ENCODE results near the gene AMZ2. TPM values are rescaled to one million over a fixed set of nuclear protein-coding genes. Genes with fewer than 3 reads are reported as not detected.
"Not testable (repeated sequence)": the region's sequence is repeated elsewhere in the genome, so short reads cannot be mapped to it uniquely, and the experiment has no call there.

AMZ2 gene
- total and polyA plus RNA-seq, 7 experiments from 2014 or later = 47.6 to 103 (median 79.5) TPM

DNA sequence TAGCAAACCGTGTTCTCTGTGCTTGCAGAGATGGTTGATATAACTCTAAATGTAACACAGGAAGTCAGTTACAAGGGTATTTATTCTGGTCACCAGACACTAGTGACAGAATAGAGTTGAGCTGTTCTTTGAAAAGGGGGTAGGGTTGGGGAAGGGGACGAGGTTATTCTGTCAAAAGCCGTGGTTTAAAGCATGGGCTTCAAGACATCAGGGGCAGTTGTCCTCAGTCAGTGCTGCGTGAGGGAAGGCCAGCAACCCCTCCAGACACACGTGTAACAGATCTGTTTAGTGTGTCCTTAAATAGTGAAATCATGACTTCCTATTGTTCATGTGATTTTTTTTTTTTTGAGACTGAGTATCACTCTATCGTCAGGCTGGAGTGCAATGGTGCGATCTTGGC is 5.6 kb downstream of the AMZ2 start:
- Histone ChIP-seq H3K4me1 (ENCODE audit: control insufficient read depth in 2 of 2, insufficient read depth in 2 of 2, low read length in 2 of 2) (peaks cover 71 to 91% of the 10 kb centered on the region in 2 donors), H3K27ac (ENCODE audit: low read depth, low read length) (peak overlapping the region; percentile 36), H3K4me3 (ENCODE audit: low read length) (peak overlapping the region; percentile 23), H3K36me3 (ENCODE audit: control insufficient read depth in 2 of 3, insufficient read depth in 3 of 3, low read length in 3 of 3) (peaks cover 3 to 14% (median 6%) of the 10 kb centered on the region in 3 experiments)
- Mint-ChIP-seq H3K4me1 (peaks cover 40 to 87% (median 73%) of the 10 kb centered on the region in 7 donors), H3K36me3 (peaks cover 0 to 45% (median 5%) of the 10 kb centered on the region in 5 donors), H3K4me3 (peak overlapping the region in 9 of 10 donors; percentile 14 to 57 (median 45)), H3K27ac (peak overlapping the region; percentile 72 to 93 (median 91))
- DNase-seq = peak in 1 of 9 donors; percentile 18
- peak; percentile 68 for ATAC-seq
- intact Hi-C loops (cut with micrococcal nuclease); H3K27me3 Mint-ChIP-seq; H3K27me3 ChIP-seq (ENCODE audit: control insufficient read depth in 2 of 2, insufficient read depth in 2 of 2, low read length in 2 of 2); H3K9me3 Mint-ChIP-seq; H3K9me3 ChIP-seq (ENCODE audit: control insufficient read depth in 2 of 3, low read length in 3 of 3): not testable (repeated sequence)
- ChIA-PET CTCF (interaction anchor here (0.6 to 1.8 kb wide), 2 partner anchors 10 to 179 kb away, joined by 3 to 5 read pairs; no protein-coding TSS in a partner anchor), POLR2A (interaction anchor here (1.3 to 3.2 kb wide), 2 partner anchors 38 to 48 kb away, joined by 5 to 13 read pairs; partner anchors contain the start of genes ARSG and SLC16A6)

DNA sequence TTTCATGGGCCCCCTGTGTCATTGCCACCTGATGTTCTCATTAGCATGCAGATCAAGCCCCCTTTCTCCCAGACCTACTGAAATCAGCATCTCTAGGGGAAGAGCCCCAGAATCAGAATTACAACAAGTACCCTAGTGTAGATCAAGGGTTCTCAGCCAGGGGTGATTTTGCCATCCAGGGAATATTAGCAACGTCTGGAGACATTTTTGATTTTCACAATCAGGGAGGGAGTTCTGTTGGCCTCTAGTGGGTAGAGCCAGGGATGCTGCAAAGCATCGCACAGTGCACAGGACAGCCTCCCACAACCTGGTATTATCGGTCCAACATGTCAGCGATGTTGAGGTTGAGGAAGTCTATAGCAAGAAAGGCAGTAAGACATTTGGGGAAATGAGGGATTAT is 7.3 kb downstream of the AMZ2 start:
- no peak for DNase-seq
- CTCF ChIA-PET = interaction anchor here (0.6 to 2.0 kb wide), 4 partner anchors 32 to 82 kb away, joined by 3 to 6 read pairs (median 4); no protein-coding TSS in a partner anchor
- peaks cover 0 to 1% (median 0%) of the 10 kb centered on the region in 11 donors for H3K9me3 Mint-ChIP-seq
- peaks cover 38 to 84% (median 70%) of the 10 kb centered on the region in 7 donors for H3K4me1 Mint-ChIP-seq
- H3K36me3 Mint-ChIP-seq = peaks cover 0 to 43% (median 5%) of the 10 kb centered on the region in 5 donors
- Histone ChIP-seq H3K36me3 (ENCODE audit: control insufficient read depth in 2 of 3, insufficient read depth in 3 of 3, low read length in 3 of 3) (peaks cover 3 to 13% (median 6%) of the 10 kb centered on the region in 3 experiments), H3K27me3 (ENCODE audit: control insufficient read depth in 2 of 2, insufficient read depth in 2 of 2, low read length in 2 of 2) (no peaks in the 10 kb centered on the region), H3K4me1 (ENCODE audit: control insufficient read depth in 2 of 2, insufficient read depth in 2 of 2, low read length in 2 of 2) (peaks cover 71 to 88% of the 10 kb centered on the region in 2 donors), H3K27ac (ENCODE audit: low read depth, low read length) (peak overlapping the region; percentile 92), H3K9me3 (ENCODE audit: control insufficient read depth in 2 of 3, low read length in 3 of 3) (no peaks in the 10 kb centered on the region), H3K4me3 (ENCODE audit: low read length) (peak overlapping the region; percentile 7)
- peak overlapping the region in 8 of 10 donors; percentile 11 to 70 (median 61) for H3K4me3 Mint-ChIP-seq
- no peak for ATAC-seq
- no peaks in the 10 kb centered on the region for H3K27me3 Mint-ChIP-seq
- POLR2A ChIA-PET = interaction anchor here (0.6 to 3.2 kb wide), 6 partner anchors 8 to 92 kb away, joined by 3 to 13 read pairs (median 3); partner anchors contain the start of genes AMZ2, ARSG and SLC16A6
- intact Hi-C loops (cut with micrococcal nuclease) = no loop called here
- peak overlapping the region; percentile 77 to 97 (median 93) for H3K27ac Mint-ChIP-seq

GRCh38 chr17:68255731-68256538 is 8.1 kb downstream of the AMZ2 start:
- intact Hi-C loops (cut with micrococcal nuclease) = no loop called here
- ChIA-PET POLR2A (interaction anchor here (0.6 to 3.2 kb wide), 5 partner anchors 8 to 91 kb away, joined by 3 to 13 read pairs (median 3); partner anchors contain the start of genes AMZ2, ARSG and SLC16A6), CTCF (interaction anchor here (0.6 to 2.0 kb wide), 4 partner anchors 36 to 184 kb away, joined by 3 to 6 read pairs (median 3); no protein-coding TSS in a partner anchor)
- Histone ChIP-seq H3K36me3 (ENCODE audit: control insufficient read depth in 2 of 3, insufficient read depth in 3 of 3, low read length in 3 of 3) (peaks cover 0 to 7% (median 3%) of the 10 kb centered on the region in 3 experiments), H3K4me1 (ENCODE audit: control insufficient read depth in 2 of 2, insufficient read depth in 2 of 2, low read length in 2 of 2) (peaks cover 74 to 91% of the 10 kb centered on the region in 2 donors), H3K27ac (ENCODE audit: low read depth, low read length) (peak overlapping the region; percentile 92), H3K4me3 (ENCODE audit: low read length) (peak overlapping the region; percentile 7), H3K27me3 (ENCODE audit: control insufficient read depth in 2 of 2, insufficient read depth in 2 of 2, low read length in 2 of 2) (no peaks in the 10 kb centered on the region), H3K9me3 (ENCODE audit: control insufficient read depth in 2 of 3, low read length in 3 of 3) (no peaks in the 10 kb centered on the region)
- H3K4me1 Mint-ChIP-seq = peaks cover 42 to 84% (median 75%) of the 10 kb centered on the region in 7 donors
- H3K9me3 Mint-ChIP-seq = peaks cover 0 to 1% (median 0%) of the 10 kb centered on the region in 11 donors
- peak overlapping the region in 9 of 10 donors; percentile 18 to 70 (median 62) for H3K4me3 Mint-ChIP-seq
- H3K27me3 Mint-ChIP-seq = no peaks in the 10 kb centered on the region
- H3K36me3 Mint-ChIP-seq = peaks cover 0 to 45% (median 5%) of the 10 kb centered on the region in 5 donors
- peak overlapping the region; percentile 77 to 97 (median 93) for H3K27ac Mint-ChIP-seq
- peak; percentile 32 for ATAC-seq
- peak in 4 of 9 donors; percentile 27 to 44 (median 36) for DNase-seq

GRCh38 chr17:68256701-68257100 is 8.9 kb downstream of the AMZ2 start:
- H3K9me3 Mint-ChIP-seq; intact Hi-C loops (cut with micrococcal nuclease); ATAC-seq; H3K36me3 ChIP-seq (ENCODE audit: control insufficient read depth in 2 of 3, insufficient read depth in 3 of 3, low read length in 3 of 3); H3K27me3 Mint-ChIP-seq; H3K4me3 ChIP-seq (ENCODE audit: low read length); H3K27me3 ChIP-seq (ENCODE audit: control insufficient read depth in 2 of 2, insufficient read depth in 2 of 2, low read length in 2 of 2); H3K9me3 ChIP-seq (ENCODE audit: control insufficient read depth in 2 of 3, low read length in 3 of 3); CTCF ChIA-PET: not testable (repeated sequence)
- Mint-ChIP-seq H3K4me3 (peak overlapping the region in 8 of 10 donors; percentile 3 to 70 (median 44)), H3K36me3 (peaks cover 0 to 42% (median 5%) of the 10 kb centered on the region in 5 donors), H3K4me1 (peaks cover 42 to 90% (median 77%) of the 10 kb centered on the region in 7 donors), H3K27ac (peak overlapping the region; percentile 40 to 97 (median 92))
- POLR2A ChIA-PET = interaction anchor here (0.6 to 3.4 kb wide), 2 partner anchors 8 to 23 kb away, joined by 3 to 40 read pairs; partner anchors contain the start of gene AMZ2
- Histone ChIP-seq H3K27ac (ENCODE audit: low read depth, low read length) (peak overlapping the region; percentile 92), H3K4me1 (ENCODE audit: control insufficient read depth in 2 of 2, insufficient read depth in 2 of 2, low read length in 2 of 2) (peaks cover 74 to 89% of the 10 kb centered on the region in 2 donors)
- DNase-seq = peak in 1 of 9 donors; percentile 21

- peaks cover 43 to 90% (median 81%) of the 10 kb centered on the region in 7 donors for H3K4me1 Mint-ChIP-seq
- DNase-seq (peak in 1 of 9 donors; percentile 22), ATAC-seq (no peak)
- peaks cover 0 to 1% (median 0%) of the 10 kb centered on the region in 11 donors for H3K9me3 Mint-ChIP-seq
- H3K27ac Mint-ChIP-seq = peak overlapping the region; percentile 80 to 97 (median 93)
- Histone ChIP-seq H3K27ac (ENCODE audit: low read depth, low read length) (peak overlapping the region; percentile 92), H3K4me3 (ENCODE audit: low read length) (no peak overlapping the region), H3K27me3 (ENCODE audit: control insufficient read depth in 2 of 2, insufficient read depth in 2 of 2, low read length in 2 of 2) (no peaks in the 10 kb centered on the region), H3K4me1 (ENCODE audit: control insufficient read depth in 2 of 2, insufficient read depth in 2 of 2, low read length in 2 of 2) (peaks cover 74 to 81% of the 10 kb centered on the region in 2 donors), H3K36me3 (ENCODE audit: control insufficient read depth in 2 of 3, insufficient read depth in 3 of 3, low read length in 3 of 3) (no peaks in the 10 kb centered on the region), H3K9me3 (ENCODE audit: control insufficient read depth in 2 of 3, low read length in 3 of 3) (no peaks in the 10 kb centered on the region)
- peak overlapping the region in 8 of 10 donors; percentile 4 to 70 (median 42) for H3K4me3 Mint-ChIP-seq
- peaks cover 0 to 38% (median 5%) of the 10 kb centered on the region in 5 donors for H3K36me3 Mint-ChIP-seq
- H3K27me3 Mint-ChIP-seq = no peaks in the 10 kb centered on the region
- POLR2A ChIA-PET = interaction anchor here (0.6 to 3.8 kb wide), 7 partner anchors 10 to 201 kb away, joined by 3 to 40 read pairs (median 6); partner anchors contain the start of genes AMZ2, ARSG and SLC16A6
- CTCF ChIA-PET = interaction anchor here (0.7 to 1.5 kb wide), 3 partner anchors 175 to 207 kb away, joined by 3 to 5 read pairs (median 3); no protein-coding TSS in a partner anchor
- intact Hi-C loops (cut with micrococcal nuclease) = loop anchor here (1.0 to 2.0 kb wide), 2 partner anchors 10 to 57 kb away; partner anchors contain the start of gene AMZ2 (in 2 of the 2)
Measured at GRCh38 chr17:68257934-68258333, 10.1 kb downstream of the AMZ2 start.
